Stimulated activated CD4-positive, alpha-beta T cell treated with anti-CD3 and anti-CD28 coated beads, Interleukin-15, amount 100 ng/mL, for 1 hour (primary cell): ENCODE measurements around the gene CYFIP2.

Experiments
- DNase-seq, 2 donors: peaks; one replicate each; pipeline ENCODE4 v3.0.0-alpha.2; 2020; ENCODE audit warnings: low read depth in 1 of 2, low spot score in 1 of 2

CYFIP2 gene

GRCh38 chr5:157258450-157258849 is 7.5 kb upstream of the CYFIP2 start:
- no peak for DNase-seq

- no peak for DNase-seq
These were observed 6.2 kb upstream of the CYFIP2 start for GRCh38 chr5:157259699-157260098.

GRCh38 chr5:157263496-157264090 is 2.3 kb upstream of the CYFIP2 start:
- no peak for DNase-seq

- DNase-seq: peak; percentile 25 to 26
These were observed 524 bp downstream of the CYFIP2 start for GRCh38 chr5:157266286-157267007.

GRCh38 chr5:157267025-157267424 is 1.1 kb downstream of the CYFIP2 start:
- DNase-seq: no peak

GRCh38 chr5:157267761-157268480 is 2.0 kb downstream of the CYFIP2 start:
- no peak for DNase-seq

- no peak for DNase-seq
These were observed 3.3 kb downstream of the CYFIP2 start for GRCh38 chr5:157269165-157269671.

GRCh38 chr5:157269761-157270272 is 3.9 kb downstream of the CYFIP2 start:
- no peak for DNase-seq

GRCh38 chr5:157270771-157271170 is 4.8 kb downstream of the CYFIP2 start:
- DNase-seq: no peak

- DNase-seq: peak; percentile 53 to 64
These were observed 5.9 kb downstream of the CYFIP2 start for GRCh38 chr5:157271740-157272271.

GRCh38 chr5:157273131-157273556 is 7.2 kb downstream of the CYFIP2 start:
- no peak for DNase-seq

GRCh38 chr5:157275403-157275802 is 9.5 kb downstream of the CYFIP2 start:
- no peak for DNase-seq

- DNase-seq: no peak
These were observed 12.6 kb downstream of the CYFIP2 start for GRCh38 chr5:157278319-157279037.

- DNase-seq: no peak
These were observed 13.8 kb downstream of the CYFIP2 start for GRCh38 chr5:157279605-157280239.

- no peak for DNase-seq
These were observed 15.0 kb downstream of the CYFIP2 start for GRCh38 chr5:157280927-157281326.

GRCh38 chr5:157282150-157282549 is 16.2 kb downstream of the CYFIP2 start:
- no peak for DNase-seq

- no peak for DNase-seq
These were observed 17.5 kb downstream of the CYFIP2 start for GRCh38 chr5:157283434-157283833.

- no peak for DNase-seq
These were observed 18.7 kb downstream of the CYFIP2 start for GRCh38 chr5:157284458-157285212.

- no peak for DNase-seq
These were observed 19.6 kb downstream of the CYFIP2 start for GRCh38 chr5:157285310-157286035.
